ENCODE data around the gene ZNF23. TPM values are rescaled to one million over a fixed set of nuclear protein-coding genes. Genes with fewer than 3 reads are reported as not detected.
A peak's percentile ranks its signal among the peaks of the same experiment; 100 is the strongest.

Gene ZNF23
- polyA plus RNA-seq, 1 experiment = 14.8 TPM

DNA sequence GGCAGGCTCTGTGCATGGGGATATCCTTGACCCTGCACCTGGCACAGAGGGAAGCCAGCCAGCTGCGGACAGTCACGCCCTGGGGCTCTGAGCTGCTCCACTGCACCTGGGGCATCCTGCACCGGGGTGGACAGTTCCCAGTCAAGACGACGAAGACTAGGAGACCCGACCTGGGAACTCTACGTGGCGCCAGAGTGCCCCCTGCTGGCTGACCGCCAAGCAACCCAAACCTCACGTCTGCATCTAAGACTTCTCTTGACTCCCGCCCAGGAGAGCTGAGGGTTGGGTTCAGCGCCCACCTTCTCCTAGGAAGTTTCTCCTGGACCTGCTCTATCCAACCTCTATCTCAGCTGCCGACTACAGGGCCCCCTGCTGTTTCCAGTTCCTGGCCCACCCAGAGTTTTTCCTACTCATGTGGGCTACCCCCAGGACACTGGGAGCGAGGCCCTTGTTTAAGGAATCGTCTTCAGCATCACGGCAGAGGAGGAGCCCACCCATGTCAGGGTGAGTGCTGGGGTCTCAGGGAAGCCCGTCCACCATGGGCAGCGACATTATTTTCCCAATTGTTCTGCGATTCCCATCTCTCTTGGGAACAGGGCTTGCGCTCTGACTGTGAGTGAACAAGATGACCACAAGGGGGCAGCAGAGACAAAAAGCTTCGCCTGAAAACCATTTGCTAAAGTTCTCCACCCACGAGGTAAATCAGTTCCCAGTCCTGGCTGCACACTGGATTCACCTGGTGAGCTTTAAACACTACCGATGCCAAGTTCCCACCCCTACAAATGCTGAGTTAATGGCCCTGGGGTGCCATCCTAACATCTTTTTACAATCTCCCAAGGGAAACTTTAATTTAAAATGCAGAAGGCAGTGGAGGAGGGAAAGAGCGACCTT lies 49.5 kb downstream of the ZNF23 start:
- POLR2A ChIA-PET = interaction anchor here (1.2 kb wide), 1 partner anchor 87 kb away, joined by 3 read pairs; no protein-coding TSS in a partner anchor
- CTCF ChIA-PET = interaction anchor here (0.6 to 10.8 kb wide), 32 partner anchors 8 to 199 kb away, joined by 3 to 316 read pairs (median 4); partner anchors contain the start of genes TAT and ZNF23
- DNase-seq (ENCODE audit: low read depth, low spot score) = peak; percentile 34
- Histone ChIP-seq H3K27me3 (ENCODE audit: control insufficient read depth, insufficient read depth, low read length) (peaks cover 21% of the 10 kb centered on the region), H3K4me3 (ENCODE audit: low read depth, low read length) (no peak overlapping the region), H3K27ac (ENCODE audit: low read depth, low read length) (no peak overlapping the region), H3K9me3 (ENCODE audit: control insufficient read depth, insufficient read depth, low read length) (no peaks in the 10 kb centered on the region; the same call in 1 of the 2 replicates)
- TF ChIP-seq, protein P1, sequence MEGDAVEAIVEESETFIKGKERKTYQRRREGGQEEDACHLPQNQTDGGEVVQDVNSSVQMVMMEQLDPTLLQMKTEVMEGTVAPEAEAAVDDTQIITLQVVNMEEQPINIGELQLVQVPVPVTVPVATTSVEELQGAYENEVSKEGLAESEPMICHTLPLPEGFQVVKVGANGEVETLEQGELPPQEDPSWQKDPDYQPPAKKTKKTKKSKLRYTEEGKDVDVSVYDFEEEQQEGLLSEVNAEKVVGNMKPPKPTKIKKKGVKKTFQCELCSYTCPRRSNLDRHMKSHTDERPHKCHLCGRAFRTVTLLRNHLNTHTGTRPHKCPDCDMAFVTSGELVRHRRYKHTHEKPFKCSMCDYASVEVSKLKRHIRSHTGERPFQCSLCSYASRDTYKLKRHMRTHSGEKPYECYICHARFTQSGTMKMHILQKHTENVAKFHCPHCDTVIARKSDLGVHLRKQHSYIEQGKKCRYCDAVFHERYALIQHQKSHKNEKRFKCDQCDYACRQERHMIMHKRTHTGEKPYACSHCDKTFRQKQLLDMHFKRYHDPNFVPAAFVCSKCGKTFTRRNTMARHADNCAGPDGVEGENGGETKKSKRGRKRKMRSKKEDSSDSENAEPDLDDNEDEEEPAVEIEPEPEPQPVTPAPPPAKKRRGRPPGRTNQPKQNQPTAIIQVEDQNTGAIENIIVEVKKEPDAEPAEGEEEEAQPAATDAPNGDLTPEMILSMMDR (IDR thresholded peaks at IDR 0.05; ENCODE audit: low read depth, low read length) = peak; percentile 83

DNA sequence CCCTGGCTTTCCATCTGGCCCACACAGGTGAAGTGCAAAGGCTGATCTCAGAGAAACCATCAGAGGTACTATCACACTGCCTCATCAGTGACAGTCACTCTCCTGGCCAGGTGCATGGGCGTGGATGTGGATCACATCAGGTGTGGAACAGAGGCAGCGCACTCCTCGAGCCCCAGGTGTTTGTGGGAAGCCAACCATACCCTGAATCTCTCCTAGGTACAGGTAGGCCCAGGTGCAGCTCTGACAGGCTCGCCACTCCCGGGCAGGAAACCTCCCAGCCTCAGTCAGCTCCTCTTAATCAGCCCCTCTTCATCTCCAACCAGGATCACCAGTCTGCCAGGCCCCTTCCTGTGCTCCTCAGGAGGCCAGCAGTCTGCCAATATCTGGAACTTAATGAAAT lies 51.9 kb downstream of the ZNF23 start:
- no peaks in the 10 kb centered on the region; the same call in 1 of the 2 replicates for H3K9me3 ChIP-seq (ENCODE audit: control insufficient read depth, insufficient read depth, low read length)
- H3K27me3 ChIP-seq (ENCODE audit: control insufficient read depth, insufficient read depth, low read length) = peaks cover 21% of the 10 kb centered on the region
- DNase-seq (ENCODE audit: low read depth, low spot score) = no peak
- ChIA-PET CTCF (interaction anchor here (0.6 to 10.8 kb wide), 3 partner anchors 16 to 119 kb away, joined by 3 to 316 read pairs (median 6); no protein-coding TSS in a partner anchor), POLR2A (no interaction called here)
- H3K4me3 ChIP-seq (ENCODE audit: low read depth, low read length) = no peak overlapping the region
- TF ChIP-seq, protein P1 (IDR thresholded peaks at IDR 0.05; ENCODE audit: low read depth, low read length) = no peak
- H3K27ac ChIP-seq (ENCODE audit: low read depth, low read length) = no peak overlapping the region

DNA sequence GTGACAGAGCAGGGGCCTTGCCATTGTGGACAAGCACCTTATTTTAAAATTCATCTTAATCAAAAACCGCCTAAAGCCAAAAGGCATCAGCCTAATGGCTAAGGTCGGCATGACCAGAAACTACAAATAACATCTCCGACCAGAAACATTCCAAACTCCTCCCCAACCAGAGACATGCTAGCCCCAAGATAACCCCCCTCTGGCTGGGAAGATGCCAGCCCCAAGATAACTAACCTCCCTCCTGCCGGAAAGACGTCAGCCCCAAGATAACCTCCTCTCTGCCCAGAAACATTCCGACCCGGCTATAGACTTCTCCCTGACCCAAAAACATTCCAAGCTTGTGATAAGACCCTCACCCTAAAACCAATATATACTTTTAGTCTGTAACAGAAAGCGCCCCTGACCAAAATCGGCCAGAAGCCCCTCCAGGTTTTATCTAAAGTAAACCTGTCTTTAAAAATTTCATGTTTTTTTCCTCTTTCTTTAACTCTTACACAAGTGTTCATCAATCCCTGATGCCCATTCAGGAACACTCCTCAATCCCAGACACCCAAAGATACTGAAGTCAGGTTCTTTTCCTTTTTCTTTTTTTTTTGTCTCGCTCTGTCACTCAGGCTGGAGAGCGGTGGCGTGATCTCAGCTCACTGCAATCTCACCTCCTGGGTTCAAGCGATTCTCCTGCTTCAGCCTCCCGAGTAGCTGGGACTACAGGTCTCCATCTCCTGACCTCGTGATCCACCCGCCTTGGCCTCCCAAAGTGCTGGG lies 52.9 kb downstream of the ZNF23 start:
- Histone ChIP-seq H3K27me3 (ENCODE audit: control insufficient read depth, insufficient read depth, low read length) (peaks cover 21% of the 10 kb centered on the region), H3K27ac (ENCODE audit: low read depth, low read length) (no peak overlapping the region), H3K4me3 (ENCODE audit: low read depth, low read length) (no peak overlapping the region), H3K9me3 (ENCODE audit: control insufficient read depth, insufficient read depth, low read length) (no peaks in the 10 kb centered on the region; the same call in 1 of the 2 replicates)
- ChIA-PET POLR2A (no interaction called here), CTCF (interaction anchor here (0.5 to 10.8 kb wide), 4 partner anchors 88 to 213 kb away, joined by 4 to 316 read pairs (median 5); no protein-coding TSS in a partner anchor)
- TF ChIP-seq, protein P1 (IDR thresholded peaks at IDR 0.05; ENCODE audit: low read depth, low read length) = no peak
- DNase-seq (ENCODE audit: low read depth, low spot score) = no peak

DNA sequence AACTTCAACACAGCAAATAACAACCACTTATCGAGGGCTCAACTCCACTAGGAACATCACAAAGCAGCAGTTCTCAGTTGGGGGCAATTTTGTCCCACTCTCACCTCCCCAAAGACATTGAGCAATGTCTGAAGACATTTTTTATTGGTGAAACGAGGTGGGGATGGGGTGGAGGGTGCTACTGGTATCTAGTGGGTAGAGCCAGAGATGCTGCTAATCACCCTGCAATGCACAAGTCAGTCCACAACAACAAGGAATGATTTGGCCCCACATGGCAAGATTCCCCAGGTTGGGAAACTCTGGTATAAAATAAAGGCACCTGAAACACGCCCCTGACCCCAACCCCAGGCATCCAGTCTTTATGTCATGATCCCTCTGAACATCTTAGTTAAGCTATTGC lies 53.5 kb downstream of the ZNF23 start:
- no peak overlapping the region for H3K4me3 ChIP-seq (ENCODE audit: low read depth, low read length)
- CTCF ChIA-PET = interaction anchor here (0.5 to 10.8 kb wide), 2 partner anchors 89 to 214 kb away, joined by 4 to 316 read pairs; no protein-coding TSS in a partner anchor
- TF ChIP-seq, protein P1 (IDR thresholded peaks at IDR 0.05; ENCODE audit: low read depth, low read length) = no peak
- no peak overlapping the region for H3K27ac ChIP-seq (ENCODE audit: low read depth, low read length)
- H3K9me3 ChIP-seq (ENCODE audit: control insufficient read depth, insufficient read depth, low read length) = no peaks in the 10 kb centered on the region; the same call in 1 of the 2 replicates
- H3K27me3 ChIP-seq (ENCODE audit: control insufficient read depth, insufficient read depth, low read length) = peaks cover 21% of the 10 kb centered on the region
- POLR2A ChIA-PET = no interaction called here
- no peak for DNase-seq (ENCODE audit: low read depth, low spot score)
